Endothelial cell of umbilical vein (primary cell): ENCODE results near the gene LRP1B.

ENCODE experiments used
- CTCF ChIP-seq, 2 donors: IDR thresholded peaks; 1 replicate in 1 of 2; 2 replicates in 1 of 2; pipeline ENCODE4 v1.5.1; 2011; ENCODE audit warnings: low read length in 2 of 2, mild to moderate bottlenecking in 2 of 2, moderate library complexity in 2 of 2, control low read depth in 1 of 2, inconsistent platforms in 1 of 2, low read depth in 1 of 2; ENCODE audit not compliant: insufficient read depth in 1 of 2; ENCODE audit errors: extremely low read depth in 1 of 2
- POLR2A ChIP-seq: IDR thresholded peaks from 2 replicates; pipeline ENCODE4 v1.6.1; 2012; ENCODE audit warnings: low read depth, mild to moderate bottlenecking, control low read depth, low read length

- TF ChIP-seq POLR2A (no peak), CTCF (IDR thresholded peaks at IDR 0.05; ENCODE audit: extremely low read depth in 1 of 2, insufficient read depth in 1 of 2, low read depth in 1 of 2, low read length in 2 of 2) (no peak)
Observed at GRCh38 chr2:140506606-140507005, 1624.2 kb downstream of the LRP1B start.
